ENCODE measurements around the gene ADGRG6.

DNA sequence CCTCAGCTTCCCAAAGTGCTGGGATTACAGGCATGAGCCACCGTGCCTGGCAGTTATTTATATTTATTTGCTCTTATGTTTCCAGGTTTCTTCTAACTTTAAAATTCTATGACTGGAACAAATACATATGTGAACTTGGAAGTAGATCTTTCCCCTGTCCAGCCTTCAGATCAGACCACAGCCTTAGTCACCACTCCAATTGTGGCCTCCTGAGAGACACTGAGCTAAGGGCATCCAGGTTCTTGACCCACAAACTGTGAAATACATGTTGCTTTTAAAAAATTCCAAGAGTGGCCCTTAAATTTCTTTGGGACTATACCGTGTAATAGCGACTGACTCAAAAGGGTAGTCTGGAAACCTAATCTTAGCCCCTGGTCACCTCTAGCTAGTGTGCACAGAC, 1.5 kb upstream of the ADGRG6 start:
- TF ChIP-seq, protein P1, sequence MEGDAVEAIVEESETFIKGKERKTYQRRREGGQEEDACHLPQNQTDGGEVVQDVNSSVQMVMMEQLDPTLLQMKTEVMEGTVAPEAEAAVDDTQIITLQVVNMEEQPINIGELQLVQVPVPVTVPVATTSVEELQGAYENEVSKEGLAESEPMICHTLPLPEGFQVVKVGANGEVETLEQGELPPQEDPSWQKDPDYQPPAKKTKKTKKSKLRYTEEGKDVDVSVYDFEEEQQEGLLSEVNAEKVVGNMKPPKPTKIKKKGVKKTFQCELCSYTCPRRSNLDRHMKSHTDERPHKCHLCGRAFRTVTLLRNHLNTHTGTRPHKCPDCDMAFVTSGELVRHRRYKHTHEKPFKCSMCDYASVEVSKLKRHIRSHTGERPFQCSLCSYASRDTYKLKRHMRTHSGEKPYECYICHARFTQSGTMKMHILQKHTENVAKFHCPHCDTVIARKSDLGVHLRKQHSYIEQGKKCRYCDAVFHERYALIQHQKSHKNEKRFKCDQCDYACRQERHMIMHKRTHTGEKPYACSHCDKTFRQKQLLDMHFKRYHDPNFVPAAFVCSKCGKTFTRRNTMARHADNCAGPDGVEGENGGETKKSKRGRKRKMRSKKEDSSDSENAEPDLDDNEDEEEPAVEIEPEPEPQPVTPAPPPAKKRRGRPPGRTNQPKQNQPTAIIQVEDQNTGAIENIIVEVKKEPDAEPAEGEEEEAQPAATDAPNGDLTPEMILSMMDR (IDR thresholded peaks at IDR 0.05): no peak
- no peak for TF ChIP-seq POLR2A (IDR thresholded peaks at IDR 0.05)
